H1 (cell line): Measurements from ENCODE around the gene HELZ2. TPM values are rescaled to one million over a fixed set of nuclear protein-coding genes. Genes with fewer than 3 reads are reported as not detected.
"Not testable (repeated sequence)": the region's sequence is repeated elsewhere in the genome, so short reads cannot be mapped to it uniquely, and the experiment has no call there.

Experiments used
- CTCF ChIA-PET: fragments of 300-600 bp; sonication (Branson Sonifier 250); formaldehyde crosslinking; loops from one replicate; lab custom pipeline; 2021; ENCODE audit not compliant: partially characterized antibody; lab: Charles Lee
- POLR2A ChIA-PET: fragments of 300-600 bp; sonication (Branson Sonifier 250); formaldehyde crosslinking; loops from one replicate; lab custom pipeline; 2021; ENCODE audit warnings: inconsistent platforms; ENCODE audit not compliant: partially characterized antibody; lab: Charles Lee
- DNase-seq, 2 experiments: peaks; one replicate each; pipeline versions ENCODE4 v3.0.0 to v3.0.0-alpha.2; 2010 to 2022; ENCODE audit warnings: low spot score in 2 of 2, low read depth in 1 of 2, mixed read lengths in 1 of 2
- FAIRE-seq: peaks from 2 replicates; lab custom pipeline; 2011; peaks lifted over from hg19 to GRCh38; lab: Jason Lieb, UNC
- H2AFZ ChIP-seq: 2 replicates; pipeline ENCODE4 v1.8.1; 2012; ENCODE audit warnings: low read length, inconsistent platforms
- H2AK5ac ChIP-seq: 2 replicates; pipeline ENCODE4 v1.6.1; 2013; ENCODE audit warnings: low read depth, low read length
- H2BK120ac ChIP-seq: replicated peaks from 2 replicates; pipeline ENCODE3; 2013; ENCODE audit warnings: low read depth, low read length, inconsistent platforms
- H2BK12ac ChIP-seq: 2 replicates; pipeline ENCODE4 v1.6.1; 2013; ENCODE audit warnings: low read depth, low read length
- H2BK15ac ChIP-seq: 2 replicates; pipeline ENCODE4 v1.6.1; 2013; ENCODE audit warnings: low read length
- H2BK20ac ChIP-seq: 2 replicates; pipeline ENCODE4 v1.6.1; 2013; ENCODE audit warnings: low read length
- H2BK5ac ChIP-seq: 2 replicates; pipeline ENCODE4 v1.6.1; 2013; ENCODE audit warnings: low read depth, low read length
- H3K14ac ChIP-seq: 2 replicates; pipeline ENCODE4 v1.6.1; 2013; ENCODE audit warnings: inconsistent platforms; ENCODE audit not compliant: insufficient read length
- H3K18ac ChIP-seq: 2 replicates; pipeline ENCODE4 v1.6.1; 2013; ENCODE audit warnings: low read length; ENCODE audit errors: extremely low read depth
- H3K23ac ChIP-seq: 2 replicates; pipeline ENCODE4 v1.6.1; 2013; ENCODE audit warnings: inconsistent platforms; ENCODE audit not compliant: insufficient read length
- H3K23me2 ChIP-seq: 2 replicates; pipeline ENCODE4 v1.6.1; 2013; ENCODE audit warnings: low read depth, low read length
- H3K27ac ChIP-seq: 2 replicates; pipeline ENCODE4 v1.6.1; 2011; ENCODE audit warnings: low read depth, low read length, inconsistent platforms
- H3K27me3 ChIP-seq, 4 experiments: replicated peaks in 1 of 4; 1 replicate in 1 of 4; 2 replicates in 3 of 4; pipeline versions ENCODE4 v1.6.1 to v1.8.1; 2011 to 2013; ENCODE audit warnings: low read length in 3 of 4, mild to moderate bottlenecking in 3 of 4, inconsistent platforms in 2 of 4, mixed read lengths in 2 of 4, moderate library complexity in 1 of 4; ENCODE audit not compliant: control insufficient read depth in 3 of 4, insufficient read depth in 3 of 4; ENCODE audit errors: extremely low read depth in 1 of 4
- H3K36me3 ChIP-seq, 4 experiments: 2 replicates each; pipeline versions ENCODE4 v1.6.1 to v1.8.1; 2011 to 2013; ENCODE audit warnings: mild to moderate bottlenecking in 4 of 4, low read length in 3 of 4, moderate library complexity in 2 of 4, control low read depth in 1 of 4, inconsistent platforms in 1 of 4; ENCODE audit not compliant: insufficient read depth in 4 of 4, control insufficient read depth in 2 of 4
- H3K4ac ChIP-seq: replicated peaks from 2 replicates; pipeline ENCODE3; 2013; ENCODE audit warnings: low read length, low read depth, mixed read lengths, inconsistent platforms; ENCODE audit not compliant: insufficient read length
- H3K4me1 ChIP-seq, 4 experiments: replicated peaks in 1 of 4; 1 replicate in 1 of 4; 2 replicates in 3 of 4; pipeline versions ENCODE4 v1.6.1 to v1.8.1; 2011 to 2013; ENCODE audit warnings: low read length in 3 of 4, inconsistent platforms in 2 of 4, mixed read lengths in 1 of 4; ENCODE audit not compliant: insufficient read depth in 4 of 4, control insufficient read depth in 3 of 4
- H3K4me2 ChIP-seq, 2 experiments: 2 replicates each; pipeline versions ENCODE4 v1.6.1 to v1.8.1; 2011 to 2013; ENCODE audit warnings: low read depth in 2 of 2, low read length in 2 of 2, control low read depth in 1 of 2, inconsistent platforms in 1 of 2, mild to moderate bottlenecking in 1 of 2; ENCODE audit not compliant: insufficient read depth in 1 of 2
- H3K4me3 ChIP-seq, 4 experiments: fragments of 200-600, 300-600 bp in 1 of 4; sonication (generic), shearing (Covaris generic), sonication (Bioruptor Twin) in 1 of 4; 2 replicates each; pipeline versions ENCODE4 v1.5.1 to v1.8.1; 2011 to 2016; ENCODE audit warnings: low read length in 4 of 4, low read depth in 3 of 4, control low read depth in 2 of 4, inconsistent platforms in 2 of 4, mild to moderate bottlenecking in 2 of 4, mixed read lengths in 1 of 4, moderate library complexity in 1 of 4; ENCODE audit not compliant: insufficient read depth in 2 of 4; ENCODE audit errors: extremely low read depth in 1 of 4
- H3K56ac ChIP-seq: replicated peaks from 2 replicates; pipeline ENCODE3; 2013; ENCODE audit warnings: low read depth, mild to moderate bottlenecking, mixed read lengths, low read length, inconsistent platforms; ENCODE audit not compliant: insufficient read length
- H3K79me1 ChIP-seq: 2 replicates; pipeline ENCODE4 v1.6.1; 2013; ENCODE audit warnings: low read depth, low read length, control low read depth
- H3K79me2 ChIP-seq, 2 experiments: 2 replicates each; pipeline versions ENCODE4 v1.6.1 to v1.8.1; 2012 to 2013; ENCODE audit warnings: low read length in 2 of 2, mild to moderate bottlenecking in 2 of 2, inconsistent platforms in 1 of 2; ENCODE audit not compliant: insufficient read depth in 2 of 2, control insufficient read depth in 1 of 2
- H3K9ac ChIP-seq, 4 experiments: replicated peaks in 1 of 4; 1 replicate in 1 of 4; 2 replicates in 3 of 4; pipeline versions ENCODE4 v1.6.1 to v1.8.1; 2011 to 2013; ENCODE audit warnings: low read depth in 3 of 4, low read length in 3 of 4, control low read depth in 2 of 4, mild to moderate bottlenecking in 2 of 4, moderate library complexity in 2 of 4, inconsistent platforms in 1 of 4; ENCODE audit errors: extremely low read depth in 1 of 4
- H3K9me3 ChIP-seq, 2 experiments: 2 replicates each; pipeline versions ENCODE4 v1.6.1 to v1.8.1; 2012 to 2013; ENCODE audit warnings: mild to moderate bottlenecking in 2 of 2, moderate library complexity in 2 of 2, control low read depth in 1 of 2, inconsistent platforms in 1 of 2, low read depth in 1 of 2, low read length in 1 of 2, mixed read lengths in 1 of 2; ENCODE audit not compliant: insufficient read depth in 2 of 2
- H4K20me1 ChIP-seq, 2 experiments: replicated peaks in 1 of 2; 2 replicates each; pipeline versions ENCODE3 to v1.8.1; 2011 to 2013; ENCODE audit warnings: inconsistent platforms in 2 of 2, low read length in 2 of 2, mild to moderate bottlenecking in 1 of 2; ENCODE audit not compliant: insufficient read depth in 2 of 2, control insufficient read depth in 1 of 2
- H4K5ac ChIP-seq: 2 replicates; pipeline ENCODE4 v1.6.1; 2013; ENCODE audit warnings: low read length, low read depth, mixed read lengths, inconsistent platforms; ENCODE audit not compliant: insufficient read length
- H4K8ac ChIP-seq: 2 replicates; pipeline ENCODE4 v1.8.0; 2013; ENCODE audit warnings: mild to moderate bottlenecking, moderate library complexity, low read length, inconsistent platforms; ENCODE audit not compliant: insufficient read depth; ENCODE audit errors: extremely low read depth
- H4K91ac ChIP-seq: replicated peaks from 2 replicates; pipeline ENCODE3; 2013; ENCODE audit warnings: low read length, mixed read lengths, inconsistent platforms; ENCODE audit not compliant: insufficient read length
- EGR1 ChIP-seq: IDR thresholded peaks from 2 replicates; pipeline ENCODE4 v1.6.1; 2011; ENCODE audit warnings: low read depth, low read length, borderline replicate concordance
- WGBS, 2 experiments: shearing (Covaris generic) in 1 of 2; methylation state at CpG; one replicate each; pipeline versions ENCODE4 v1.1.6 to v1.1.7; 2013 to 2015; ENCODE audit warnings: low lambda C conversion rate in 2 of 2, mixed read lengths in 2 of 2, inconsistent platforms in 1 of 2, low coverage in 1 of 2, missing lambda C conversion rate in 1 of 2; ENCODE audit not compliant: insufficient replicate concordance in 2 of 2, insufficient coverage in 1 of 2, insufficient read length in 1 of 2; ENCODE audit errors: extremely low coverage in 1 of 2, missing lambda C conversion rate in 1 of 2; 5-methylcytosine and 5-hydroxymethylcytosine counted together
- polyA plus RNA-seq, 7 experiments: library from polyadenylated mRNA; depleted of rRNA in 3 of 7; stranded (reverse) in 5 of 7; unstranded in 2 of 7; fragments of >200 nt in 5 of 7; fragments of 200-250 nt in 2 of 7; gene quantifications; 1 replicate in 5 of 7; 2 replicates in 1 of 7; 4 replicates in 1 of 7; pipeline versions ENCODE4 v1.2.1 to v1.2.3, GENCODE V29; 2011 to 2013; ENCODE audit warnings: missing spikeins in 2 of 7, mixed read lengths in 2 of 7
- total RNA-seq: library from RNA; stranded (reverse); fragmentation: NEBNext Ultra II Directional; extraction: Animal tissue kit (Norgen Biotek cat#: 25700); gene quantifications from 2 replicates; pipeline ENCODE4 v1.2.1, GENCODE V29; 2021

HELZ2 gene
- total and polyA plus RNA-seq, 2 of the 8 experiments (the other 6 are each of a cell fraction or from before 2014, with no cell fraction given), result 7.9 to 17.5 TPM

GRCh38 chr20:63601679-63602078, 27.6 kb upstream of the HELZ2 start:
- H4K20me1 ChIP-seq, H3K4me2 ChIP-seq, H3K18ac ChIP-seq, H3K4me1 ChIP-seq, H3K27me3 ChIP-seq, H3K23ac ChIP-seq, DNase-seq, H3K23me2 ChIP-seq, H3K9ac ChIP-seq, CTCF ChIA-PET, H3K14ac ChIP-seq, H2BK120ac ChIP-seq, H3K4me3 ChIP-seq, H2BK20ac ChIP-seq, FAIRE-seq, H2BK12ac ChIP-seq, H3K79me2 ChIP-seq, H3K27ac ChIP-seq, H2BK15ac ChIP-seq, H3K9me3 ChIP-seq, H4K8ac ChIP-seq, POLR2A ChIA-PET, H3K4ac ChIP-seq, H2AK5ac ChIP-seq, H3K79me1 ChIP-seq, H4K91ac ChIP-seq, H2BK5ac ChIP-seq, H3K56ac ChIP-seq, H2AFZ ChIP-seq, H4K5ac ChIP-seq: not testable (repeated sequence)
- H3K36me3 ChIP-seq, result peaks cover 8 to 24% (median 10%) of the 10 kb centered on the region in 4 experiments; a peak in 7 of 8 replicates
- WGBS, 2 experiments, result 90% methylated on average over 8 of the region's 8 CpGs; no CpG with 5 or more reads in 1 of the 2 experiments
- TF ChIP-seq EGR1, result peak; percentile 81
